ENCODE results near the gene ROR2.

Gene ROR2

DNA sequence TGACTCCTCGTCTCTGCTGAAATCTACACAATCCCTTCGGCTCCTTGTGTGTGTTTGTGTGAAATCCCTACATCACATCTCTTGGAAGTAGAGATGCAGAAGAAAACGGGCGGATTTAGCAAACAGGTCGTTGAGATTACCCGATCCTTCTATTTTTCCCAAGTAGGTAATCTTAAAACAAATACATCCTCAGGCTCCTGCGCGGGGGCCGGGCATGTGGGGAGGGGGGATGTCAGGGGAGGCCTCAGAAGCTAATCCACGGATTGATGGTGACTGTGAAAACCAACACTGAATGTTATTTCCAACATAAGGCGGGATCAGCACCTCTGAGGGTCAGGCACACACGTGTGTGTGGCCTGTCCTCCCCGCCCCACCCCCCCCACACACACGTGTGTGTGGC, 137.8 kb downstream of the ROR2 start:
- no peak for TF ChIP-seq CTCF (IDR thresholded peaks at IDR 0.05; ENCODE audit: low read depth, low read length, missing control alignments)
- no peak overlapping the region for H3K4me3 ChIP-seq (ENCODE audit: low read depth, low read length)
- no peak for DNase-seq (ENCODE audit: low read depth)

GRCh38 chr9:91811024-91811909, 138.8 kb downstream of the ROR2 start:
- H3K4me3 ChIP-seq (ENCODE audit: low read depth, low read length), result no peak overlapping the region
- DNase-seq (ENCODE audit: low read depth), result no peak
- TF ChIP-seq CTCF (IDR thresholded peaks at IDR 0.05; ENCODE audit: low read depth, low read length, missing control alignments), result no peak

GRCh38 chr9:91810286-91810905, 139.6 kb downstream of the ROR2 start:
- no peak overlapping the region for H3K4me3 ChIP-seq (ENCODE audit: low read depth, low read length)
- DNase-seq (ENCODE audit: low read depth), result no peak
- no peak for TF ChIP-seq CTCF (IDR thresholded peaks at IDR 0.05; ENCODE audit: low read depth, low read length, missing control alignments)

- no peak for DNase-seq (ENCODE audit: low read depth)
- no peak overlapping the region for H3K4me3 ChIP-seq (ENCODE audit: low read depth, low read length)
- TF ChIP-seq CTCF (IDR thresholded peaks at IDR 0.05; ENCODE audit: low read depth, low read length, missing control alignments), result no peak
These were observed 140.3 kb downstream of the ROR2 start for GRCh38 chr9:91809581-91810285.

DNA sequence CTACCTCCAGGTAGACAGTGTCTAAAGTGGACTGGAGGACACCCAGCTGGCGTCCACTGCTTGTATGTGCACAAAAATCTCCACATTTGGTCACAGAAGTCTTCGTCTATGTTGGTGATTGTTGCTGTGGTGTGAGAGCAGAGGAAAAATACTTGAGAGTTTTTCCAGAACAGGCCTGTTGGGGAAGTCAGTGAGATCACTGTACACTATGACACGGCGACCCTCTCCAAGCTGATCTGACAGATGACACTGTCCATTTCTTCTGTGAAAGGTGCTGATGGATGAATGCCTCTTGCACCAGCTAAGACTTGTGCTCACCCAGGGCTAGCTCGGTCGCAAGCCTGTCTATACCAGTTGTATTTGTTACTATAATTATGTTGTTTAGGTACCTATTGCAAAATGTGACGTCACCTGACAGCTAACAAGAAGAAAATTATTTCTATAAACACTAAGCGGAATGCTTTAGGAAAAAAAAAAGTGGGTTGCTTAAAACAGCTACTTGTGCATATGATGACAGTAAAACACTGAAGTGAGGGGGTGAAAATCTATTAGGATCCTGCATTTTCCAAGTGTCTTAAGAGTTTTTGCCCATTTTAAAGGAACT, 142.3 kb downstream of the ROR2 start:
- no peak for TF ChIP-seq CTCF (IDR thresholded peaks at IDR 0.05; ENCODE audit: low read depth, low read length, missing control alignments)
- no peak overlapping the region for H3K4me3 ChIP-seq (ENCODE audit: low read depth, low read length)
- DNase-seq (ENCODE audit: low read depth), result no peak

GRCh38 chr9:91805031-91805430, 145.0 kb downstream of the ROR2 start:
- no peak for TF ChIP-seq CTCF (IDR thresholded peaks at IDR 0.05; ENCODE audit: low read depth, low read length, missing control alignments)
- no peak overlapping the region for H3K4me3 ChIP-seq (ENCODE audit: low read depth, low read length)
- DNase-seq (ENCODE audit: low read depth), result no peak

All from GM12864 (cell line).